ENCODE data around the gene LY6G5B.

The LY6G5B gene

DNA sequence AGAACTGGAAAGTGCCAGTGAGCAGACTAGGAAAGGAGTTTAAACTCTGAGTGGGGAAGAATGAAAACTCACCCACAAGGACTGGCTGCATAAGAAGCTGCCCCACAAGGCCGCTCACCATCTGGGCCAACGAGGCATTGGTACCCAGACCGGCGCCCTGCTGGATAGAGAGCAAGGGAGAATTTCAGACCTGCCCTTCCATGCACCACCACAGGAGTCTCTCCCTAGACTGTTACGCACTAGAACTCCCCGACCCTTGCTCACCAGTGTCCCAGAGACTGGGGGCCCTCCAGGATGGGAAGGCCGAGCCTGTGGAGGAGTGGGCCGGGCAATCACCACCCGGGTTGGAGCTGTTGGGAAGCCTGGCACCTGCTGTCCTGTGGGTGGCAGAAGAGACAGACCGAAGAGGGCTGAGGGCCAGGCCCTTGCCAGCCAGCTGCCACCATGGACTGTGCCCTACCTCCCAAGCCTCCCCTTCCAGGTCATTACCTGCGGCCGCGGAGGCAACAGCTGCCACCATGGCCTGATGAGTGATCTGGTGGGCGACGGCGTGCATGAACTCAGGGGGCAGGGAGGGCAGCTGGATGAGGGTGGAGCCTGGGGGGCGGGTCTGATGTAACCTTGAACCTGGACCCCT is 25.8 kb upstream of the LY6G5B start:
- H3K9me3 ChIP-seq (ENCODE audit: control insufficient read depth, low read length): no peaks in the 10 kb centered on the region
- no peaks in the 10 kb centered on the region for H3K27me3 ChIP-seq (ENCODE audit: control insufficient read depth, insufficient read depth, low read length)
- peaks cover 49% of the 10 kb centered on the region for H3K36me3 ChIP-seq (ENCODE audit: control insufficient read depth, insufficient read depth, low read length)
- H3K4me3 ChIP-seq (ENCODE audit: low read length): no peak overlapping the region
- no peaks in the 10 kb centered on the region for H3K4me1 ChIP-seq (ENCODE audit: control insufficient read depth, insufficient read depth, low read length)
- H3K9ac ChIP-seq (ENCODE audit: low read length): no peak overlapping the region

DNA sequence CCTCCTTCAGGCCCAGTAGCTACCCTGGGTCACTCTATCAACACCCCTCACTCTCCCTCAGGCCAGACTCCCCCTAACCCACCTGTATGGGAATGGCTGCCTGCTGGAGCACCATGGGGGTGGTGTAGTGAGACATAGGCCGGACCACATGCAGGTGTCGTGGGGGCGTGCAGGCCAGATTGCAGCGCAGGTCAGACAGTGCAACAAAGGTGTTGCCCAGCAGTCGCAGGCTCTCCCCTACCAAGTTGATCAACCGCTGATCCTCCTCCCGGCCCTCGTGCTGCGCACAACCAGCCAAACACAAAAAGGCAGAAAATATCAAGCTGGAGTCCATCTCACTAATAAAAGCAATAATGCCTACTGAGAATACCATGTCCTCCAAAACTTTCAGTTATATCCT is 24.5 kb upstream of the LY6G5B start:
- no peaks in the 10 kb centered on the region for H3K4me1 ChIP-seq (ENCODE audit: control insufficient read depth, insufficient read depth, low read length)
- H3K27me3 ChIP-seq (ENCODE audit: control insufficient read depth, insufficient read depth, low read length): no peaks in the 10 kb centered on the region
- no peaks in the 10 kb centered on the region for H3K9me3 ChIP-seq (ENCODE audit: control insufficient read depth, low read length)
- H3K4me3 ChIP-seq (ENCODE audit: low read length): no peak overlapping the region
- H3K36me3 ChIP-seq (ENCODE audit: control insufficient read depth, insufficient read depth, low read length): peaks cover 41% of the 10 kb centered on the region
- no peak overlapping the region for H3K9ac ChIP-seq (ENCODE audit: low read length)

DNA sequence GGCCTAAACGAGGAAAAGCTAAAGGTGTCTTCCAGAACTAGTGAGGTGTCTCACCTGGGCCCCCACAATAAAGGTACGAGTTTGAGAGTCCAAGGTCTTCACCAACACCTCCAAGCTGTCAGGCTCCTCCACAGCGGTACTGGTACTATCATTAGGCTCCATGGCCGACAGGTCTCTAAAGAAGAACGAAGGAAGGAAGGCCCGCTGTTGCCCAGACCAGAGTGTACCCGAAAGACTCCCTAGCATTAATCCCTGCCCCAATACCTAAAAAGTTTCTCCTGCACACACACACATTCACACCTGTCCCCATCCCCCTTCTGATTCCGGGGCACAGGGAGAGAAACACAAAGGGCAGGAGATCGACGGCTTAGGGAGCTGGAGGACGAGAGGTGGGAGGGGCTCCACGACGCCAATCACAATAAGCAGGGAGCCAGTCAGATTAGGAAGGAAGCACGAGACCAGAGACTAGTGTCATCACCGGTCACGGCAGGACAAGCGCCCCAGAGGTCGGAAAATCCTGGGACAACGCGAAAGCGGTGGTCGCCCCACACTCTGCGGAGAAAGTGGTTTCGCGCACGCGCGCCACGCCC is 18.1 kb upstream of the LY6G5B start:
- H3K4me1 ChIP-seq (ENCODE audit: control insufficient read depth, insufficient read depth, low read length): peaks cover 9% of the 10 kb centered on the region
- peak overlapping the region; percentile 92 for H3K9ac ChIP-seq (ENCODE audit: low read length)
- peak overlapping the region; percentile 80 for H3K4me3 ChIP-seq (ENCODE audit: low read length)
- no peaks in the 10 kb centered on the region for H3K27me3 ChIP-seq (ENCODE audit: control insufficient read depth, insufficient read depth, low read length)
- H3K9me3 ChIP-seq (ENCODE audit: control insufficient read depth, low read length): no peaks in the 10 kb centered on the region
- H3K36me3 ChIP-seq (ENCODE audit: control insufficient read depth, insufficient read depth, low read length): peaks cover 16% of the 10 kb centered on the region

DNA sequence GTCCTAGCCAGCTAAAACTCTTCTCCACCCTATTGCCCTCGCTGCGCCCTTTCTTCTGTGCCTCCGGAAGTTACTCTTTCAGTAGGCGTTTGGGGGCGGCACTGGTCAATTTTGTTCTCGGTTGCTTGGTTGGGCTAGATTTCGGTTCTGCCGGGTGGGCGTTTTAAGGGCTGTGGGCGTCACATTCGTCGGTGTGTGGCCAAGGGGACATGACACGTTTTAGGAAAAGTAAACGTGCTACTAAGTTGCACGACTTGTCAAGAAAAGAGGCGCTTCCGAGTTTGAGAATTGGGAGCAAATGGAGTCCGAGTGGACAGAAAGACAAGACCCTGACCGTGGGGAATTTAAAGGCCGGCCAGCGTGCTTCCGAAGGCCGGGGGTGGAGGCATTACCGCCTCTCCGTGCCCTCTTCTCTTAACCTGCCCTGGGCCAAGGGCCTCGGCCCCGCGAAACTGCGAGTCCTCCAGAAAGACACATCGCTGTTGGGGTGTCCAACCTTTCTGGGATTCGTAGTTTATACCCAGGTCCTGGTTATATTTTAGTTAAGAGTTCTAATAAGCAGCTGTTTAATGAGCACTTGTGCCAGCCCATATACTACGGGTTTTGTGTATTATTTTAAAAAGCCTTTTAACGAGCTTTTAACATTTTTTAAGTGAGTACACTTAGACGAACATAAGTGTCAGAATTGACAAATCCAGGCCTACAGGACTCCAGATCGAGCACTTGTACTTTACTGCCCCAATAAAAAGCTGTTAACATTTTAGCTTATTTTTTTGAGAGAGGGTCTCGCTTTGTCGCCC is 16.7 kb upstream of the LY6G5B start:
- H3K4me1 ChIP-seq (ENCODE audit: control insufficient read depth, insufficient read depth, low read length): peaks cover 13% of the 10 kb centered on the region
- H3K9me3 ChIP-seq (ENCODE audit: control insufficient read depth, low read length): no peaks in the 10 kb centered on the region
- H3K36me3 ChIP-seq (ENCODE audit: control insufficient read depth, insufficient read depth, low read length): peaks cover 16% of the 10 kb centered on the region
- H3K4me3 ChIP-seq (ENCODE audit: low read length): peak overlapping the region; percentile 80
- no peaks in the 10 kb centered on the region for H3K27me3 ChIP-seq (ENCODE audit: control insufficient read depth, insufficient read depth, low read length)
- peak overlapping the region; percentile 92 for H3K9ac ChIP-seq (ENCODE audit: low read length)

DNA sequence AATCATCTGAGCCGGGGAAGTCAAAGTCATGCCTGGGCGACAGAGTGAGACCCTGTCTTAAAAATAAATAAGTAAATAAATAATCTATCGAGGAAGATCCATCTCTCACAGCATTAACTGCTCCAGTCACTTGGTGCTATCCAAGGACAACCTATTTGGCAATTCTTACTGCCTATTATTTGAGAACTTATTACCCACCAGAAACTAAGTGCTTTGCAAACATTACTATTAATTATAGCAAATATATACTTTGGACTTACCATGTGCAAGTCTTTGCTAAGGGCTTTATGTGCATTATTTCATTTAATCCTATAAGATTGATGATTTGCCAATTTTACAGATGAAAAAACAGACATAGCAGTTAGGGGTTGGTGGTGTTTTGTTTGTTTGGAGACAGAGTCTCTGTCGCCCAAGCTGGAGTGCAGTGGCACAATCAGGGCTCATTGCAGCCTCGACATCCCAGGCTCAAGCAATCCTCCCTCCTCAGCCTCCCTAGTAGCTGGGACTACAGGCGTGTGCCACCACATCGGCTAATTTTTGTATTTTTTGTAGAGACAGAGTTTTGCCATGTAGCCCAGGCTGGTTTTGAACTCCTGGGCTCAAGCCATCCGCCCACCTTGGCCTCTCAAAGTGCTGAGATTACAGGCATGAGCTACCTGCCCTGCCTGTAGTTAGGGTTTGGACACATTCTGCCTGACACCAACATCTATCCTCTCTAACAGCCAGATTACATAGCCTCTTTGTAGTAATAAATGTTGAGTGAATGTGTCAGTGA is 15.0 kb upstream of the LY6G5B start:
- Histone ChIP-seq H3K4me3 (ENCODE audit: low read length) (no peak overlapping the region), H3K27me3 (ENCODE audit: control insufficient read depth, insufficient read depth, low read length) (no peaks in the 10 kb centered on the region), H3K36me3 (ENCODE audit: control insufficient read depth, insufficient read depth, low read length) (peaks cover 5% of the 10 kb centered on the region), H3K9me3 (ENCODE audit: control insufficient read depth, low read length) (no peaks in the 10 kb centered on the region), H3K4me1 (ENCODE audit: control insufficient read depth, insufficient read depth, low read length) (peaks cover 29% of the 10 kb centered on the region), H3K9ac (ENCODE audit: low read length) (no peak overlapping the region)

DNA sequence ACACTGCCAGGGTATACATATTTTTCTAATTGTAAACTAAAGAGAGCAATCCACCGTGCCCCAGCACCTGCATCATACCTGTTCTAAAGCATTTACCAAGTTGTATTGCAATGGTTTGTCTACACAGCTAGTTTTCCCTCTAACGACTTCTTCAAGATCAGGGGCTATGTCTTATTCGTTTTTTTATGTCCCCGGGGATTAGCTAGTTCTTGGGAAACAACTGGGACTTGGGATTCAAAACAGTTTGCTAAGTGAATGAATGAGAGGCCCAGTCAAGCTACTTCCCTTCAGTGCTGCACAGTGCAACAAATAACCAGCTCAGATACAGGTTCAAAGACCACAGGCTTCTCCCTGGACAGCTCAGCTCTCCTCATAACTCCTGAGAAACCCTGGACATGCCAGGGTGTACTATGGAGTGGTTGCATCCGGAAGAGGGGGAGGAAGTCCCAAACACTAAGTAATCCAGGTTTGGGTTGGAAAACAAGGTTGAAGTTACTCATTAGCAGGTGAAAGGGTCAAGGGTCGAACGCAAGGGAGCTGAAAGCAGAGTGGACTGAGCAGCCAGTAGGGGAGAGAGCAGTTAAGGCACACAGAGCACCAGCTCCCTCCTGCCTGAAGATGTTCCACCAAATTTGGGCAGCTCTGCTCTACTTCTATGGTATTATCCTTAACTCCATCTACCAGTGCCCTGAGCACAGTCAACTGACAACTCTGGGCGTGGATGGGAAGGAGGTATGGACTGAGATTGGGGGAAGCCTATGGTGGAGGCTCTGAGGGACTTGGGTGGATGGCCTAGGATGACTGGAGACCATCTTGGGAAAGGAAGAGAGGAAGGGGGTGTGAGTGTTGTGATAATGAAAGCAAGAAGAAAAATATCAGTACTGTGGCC is 14.2 kb upstream of the LY6G5B start, which contains the start of gene APOM:
TSS of gene APOM (plus strand) at position 546 of the 889 bp plus-strand sequence. CDS start at position 619, 73 bp downstream.
- H3K27me3 ChIP-seq (ENCODE audit: control insufficient read depth, insufficient read depth, low read length): no peaks in the 10 kb centered on the region
- no peak within 1 kb of the TSS for H3K4me3 ChIP-seq (ENCODE audit: low read length)
- H3K9me3 ChIP-seq (ENCODE audit: control insufficient read depth, low read length): no peaks in the 10 kb centered on the region
- peaks cover 5% of the 10 kb centered on the region for H3K36me3 ChIP-seq (ENCODE audit: control insufficient read depth, insufficient read depth, low read length)
- no peak within 1 kb of the TSS for H3K9ac ChIP-seq (ENCODE audit: low read length)
- H3K4me1 ChIP-seq (ENCODE audit: control insufficient read depth, insufficient read depth, low read length): peaks cover 29% of the 10 kb centered on the region

DNA sequence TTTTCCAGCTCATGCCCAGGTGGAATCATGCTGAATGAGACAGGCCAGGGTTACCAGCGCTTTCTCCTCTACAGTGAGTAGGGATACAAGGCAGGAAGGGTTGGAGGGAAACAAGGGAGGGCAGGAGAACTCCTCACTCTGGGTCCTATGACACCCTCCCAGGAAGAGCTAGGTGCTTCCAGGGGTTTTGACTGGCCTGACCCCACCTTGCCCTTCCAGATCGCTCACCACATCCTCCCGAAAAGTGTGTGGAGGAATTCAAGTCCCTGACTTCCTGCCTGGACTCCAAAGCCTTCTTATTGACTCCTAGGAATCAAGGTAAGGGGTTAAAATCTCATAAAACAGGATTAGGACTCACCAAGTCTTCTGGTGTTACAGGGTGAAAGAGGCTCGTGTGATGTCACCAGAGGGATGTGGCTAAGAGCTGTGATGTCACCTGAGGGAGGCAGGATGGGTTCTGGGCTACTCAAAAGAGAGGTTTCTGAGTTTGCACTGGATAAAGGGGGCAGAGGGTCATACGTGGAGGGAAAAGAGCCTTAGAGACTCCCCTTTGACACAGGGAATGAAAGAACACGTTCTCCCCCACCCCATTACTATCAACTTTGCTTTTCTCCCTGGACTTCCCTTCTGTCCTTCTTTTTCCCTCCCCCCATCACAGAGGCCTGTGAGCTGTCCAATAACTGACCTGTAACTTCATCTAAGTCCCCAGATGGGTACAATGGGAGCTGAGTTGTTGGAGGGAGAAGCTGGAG is 12.2 kb upstream of the LY6G5B start:
- H3K4me3 ChIP-seq (ENCODE audit: low read length): no peak overlapping the region
- peaks cover 5% of the 10 kb centered on the region for H3K36me3 ChIP-seq (ENCODE audit: control insufficient read depth, insufficient read depth, low read length)
- H3K9ac ChIP-seq (ENCODE audit: low read length): no peak overlapping the region
- H3K4me1 ChIP-seq (ENCODE audit: control insufficient read depth, insufficient read depth, low read length): peaks cover 25% of the 10 kb centered on the region
- no peaks in the 10 kb centered on the region for H3K27me3 ChIP-seq (ENCODE audit: control insufficient read depth, insufficient read depth, low read length)
- no peaks in the 10 kb centered on the region for H3K9me3 ChIP-seq (ENCODE audit: control insufficient read depth, low read length)

DNA sequence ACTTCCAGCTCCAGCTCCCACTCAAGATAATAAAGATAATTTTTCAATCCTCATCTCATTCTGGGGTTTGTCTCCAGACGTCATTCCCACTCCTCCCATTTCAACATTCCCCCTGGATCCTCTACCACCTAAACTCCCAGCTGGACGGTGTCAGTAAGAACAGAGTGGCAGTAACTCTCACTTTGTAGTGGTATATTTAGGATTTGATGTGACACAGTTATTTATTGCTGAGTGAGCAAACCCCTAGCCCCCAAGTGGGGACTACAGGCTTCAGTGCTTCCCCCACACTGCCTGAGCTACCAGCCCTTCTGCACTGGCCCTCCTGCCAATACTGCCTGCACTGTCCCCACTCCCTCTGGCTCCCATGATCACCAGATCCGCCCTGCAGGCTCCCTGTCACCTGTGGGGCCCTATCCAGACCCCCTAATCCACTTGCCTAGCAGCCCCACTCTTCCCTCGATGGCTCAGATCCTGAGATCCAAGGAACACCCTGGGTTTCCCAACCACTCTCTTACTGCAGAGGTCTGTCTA is 11.6 kb upstream of the LY6G5B start:
- no peak overlapping the region for H3K9ac ChIP-seq (ENCODE audit: low read length)

DNA sequence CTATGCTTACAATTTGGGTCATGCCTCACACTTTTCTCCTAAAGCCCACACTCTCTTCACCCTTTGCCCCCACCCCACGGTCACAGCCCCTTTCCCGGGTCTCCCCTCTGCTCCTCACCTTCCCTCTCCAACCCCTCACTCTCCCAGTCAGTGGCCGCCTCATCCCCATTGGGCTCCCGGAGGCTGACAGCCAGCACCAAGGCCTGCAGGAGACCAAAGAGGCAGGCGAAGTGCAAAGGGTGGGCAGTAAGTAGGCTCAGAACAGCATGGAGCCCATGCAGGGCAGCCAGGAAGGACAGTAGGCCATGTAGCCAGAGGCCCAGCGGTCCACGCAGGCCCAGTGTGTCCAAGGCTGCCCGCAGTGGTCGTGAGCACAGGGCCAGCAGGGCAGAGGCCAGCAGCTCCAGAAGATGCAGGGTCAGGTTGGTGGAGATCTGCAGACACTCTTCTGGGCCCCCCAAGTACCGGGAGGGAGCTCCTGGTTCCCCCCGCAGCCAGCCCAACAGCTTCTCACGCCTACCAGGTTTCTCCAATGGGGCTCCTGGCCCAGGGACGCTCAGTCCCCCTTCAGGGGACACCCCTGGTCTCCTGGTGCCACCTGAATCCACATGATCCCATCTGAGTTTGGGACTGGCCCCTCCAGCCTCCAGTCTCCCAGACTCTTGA is 10.7 kb upstream of the LY6G5B start:
- peaks cover 5% of the 10 kb centered on the region for H3K36me3 ChIP-seq (ENCODE audit: control insufficient read depth, insufficient read depth, low read length)
- no peaks in the 10 kb centered on the region for H3K27me3 ChIP-seq (ENCODE audit: control insufficient read depth, insufficient read depth, low read length)
- H3K9ac ChIP-seq (ENCODE audit: low read length): peak overlapping the region; percentile 83
- peak overlapping the region; percentile 83 for H3K4me3 ChIP-seq (ENCODE audit: low read length)
- peaks cover 35% of the 10 kb centered on the region for H3K4me1 ChIP-seq (ENCODE audit: control insufficient read depth, insufficient read depth, low read length)
- H3K9me3 ChIP-seq (ENCODE audit: control insufficient read depth, low read length): no peaks in the 10 kb centered on the region

More for the DNA sequence above, 11.6 kb upstream of the LY6G5B start:
- H3K27me3 ChIP-seq (ENCODE audit: control insufficient read depth, insufficient read depth, low read length): no peaks in the 10 kb centered on the region
- H3K4me1 ChIP-seq (ENCODE audit: control insufficient read depth, insufficient read depth, low read length): peaks cover 26% of the 10 kb centered on the region
- H3K4me3 ChIP-seq (ENCODE audit: low read length): no peak overlapping the region
- no peaks in the 10 kb centered on the region for H3K9me3 ChIP-seq (ENCODE audit: control insufficient read depth, low read length)
- H3K36me3 ChIP-seq (ENCODE audit: control insufficient read depth, insufficient read depth, low read length): peaks cover 5% of the 10 kb centered on the region

DNA sequence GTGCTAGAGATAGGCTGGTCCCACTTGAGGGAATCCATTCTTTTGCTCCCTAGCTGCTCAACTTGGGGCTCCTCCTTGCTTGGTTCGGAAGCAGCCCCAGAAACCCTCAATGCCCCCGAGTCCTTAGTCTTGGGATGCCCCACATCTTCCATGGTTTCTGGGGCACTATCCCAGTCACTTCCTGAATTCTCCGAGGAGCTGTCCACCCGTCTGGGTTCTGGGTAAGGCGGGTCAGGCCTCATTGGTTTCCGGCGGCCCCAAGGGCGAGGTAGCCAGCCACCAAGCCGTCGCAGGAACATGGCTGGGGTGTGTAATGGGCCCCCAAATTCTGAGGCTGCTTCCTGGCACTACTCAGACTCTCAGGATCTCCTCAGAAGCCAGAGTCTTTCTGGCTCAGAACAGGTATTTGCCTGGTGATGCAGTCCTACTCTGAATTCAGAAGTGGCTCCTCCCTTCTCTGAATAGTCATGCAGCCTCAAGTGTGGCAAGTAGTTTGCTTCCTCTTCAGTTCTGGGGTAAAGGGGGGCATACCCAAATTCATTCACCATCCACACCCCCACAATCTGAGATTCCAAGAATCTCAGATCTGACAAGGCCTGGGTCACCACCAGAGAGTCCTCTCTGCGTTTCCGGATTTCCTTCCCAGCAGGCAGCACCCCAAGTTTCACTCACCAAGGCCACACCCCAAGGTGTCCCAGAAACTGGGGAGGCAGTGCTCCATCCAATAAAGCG is 10.0 kb upstream of the LY6G5B start:
- H3K27me3 ChIP-seq (ENCODE audit: control insufficient read depth, insufficient read depth, low read length): no peaks in the 10 kb centered on the region
- peaks cover 5% of the 10 kb centered on the region for H3K36me3 ChIP-seq (ENCODE audit: control insufficient read depth, insufficient read depth, low read length)
- peaks cover 38% of the 10 kb centered on the region for H3K4me1 ChIP-seq (ENCODE audit: control insufficient read depth, insufficient read depth, low read length)
- no peaks in the 10 kb centered on the region for H3K9me3 ChIP-seq (ENCODE audit: control insufficient read depth, low read length)
- H3K9ac ChIP-seq (ENCODE audit: low read length): peak overlapping the region; percentile 83
- peak overlapping the region; percentile 83 for H3K4me3 ChIP-seq (ENCODE audit: low read length)
